ENCODE results near the gene CPEB4. TPM values are rescaled to one million over a fixed set of nuclear protein-coding genes. Genes with fewer than 3 reads are reported as not detected.

Gene CPEB4
- 19.5 TPM for total RNA-seq (ENCODE audit: unreplicated experiment)
- long read RNA-seq = 0 reads

GRCh38 chr5:173887610-173888472 lies at the start of gene CPEB4:
CPEB4 (plus strand) TSS chr5:173888349; CDS start chr5:173889734, 1,385 bp downstream.
- Mint-ChIP-seq H3K9me3 (ENCODE audit: unreplicated experiment) (no peaks in the 10 kb centered on the region), H3K27ac (ENCODE audit: unreplicated experiment) (peak within 1 kb of the TSS; percentile 100), H3K4me1 (ENCODE audit: unreplicated experiment) (peaks cover 24% of the 10 kb centered on the region), H3K4me3 (ENCODE audit: unreplicated experiment) (peak within 1 kb of the TSS; percentile 96), H3K36me3 (ENCODE audit: low read depth, unreplicated experiment) (no peaks in the 10 kb centered on the region), H3K27me3 (ENCODE audit: unreplicated experiment) (peaks cover 6% of the 10 kb centered on the region)
- DNase-seq (ENCODE audit: low spot score) = peak; percentile 94
- no peak for TF ChIP-seq CTCF (IDR thresholded peaks at IDR 0.05; ENCODE audit: unreplicated experiment)

- Mint-ChIP-seq H3K9me3 (ENCODE audit: unreplicated experiment) (no peaks in the 10 kb centered on the region), H3K4me1 (ENCODE audit: unreplicated experiment) (peaks cover 6% of the 10 kb centered on the region), H3K36me3 (ENCODE audit: low read depth, unreplicated experiment) (no peaks in the 10 kb centered on the region), H3K27me3 (ENCODE audit: unreplicated experiment) (peaks cover 2% of the 10 kb centered on the region), H3K4me3 (ENCODE audit: unreplicated experiment) (no peak overlapping the region), H3K27ac (ENCODE audit: unreplicated experiment) (no peak overlapping the region)
- no peak for TF ChIP-seq CTCF (IDR thresholded peaks at IDR 0.05; ENCODE audit: unreplicated experiment)
- no peak for DNase-seq (ENCODE audit: low spot score)
Observed at GRCh38 chr5:173839117-173839713, 48.9 kb upstream of the CPEB4 start.

- H3K36me3 Mint-ChIP-seq (ENCODE audit: low read depth, unreplicated experiment) = no peaks in the 10 kb centered on the region
- H3K9me3 Mint-ChIP-seq (ENCODE audit: unreplicated experiment) = no peaks in the 10 kb centered on the region
- H3K4me1 Mint-ChIP-seq (ENCODE audit: unreplicated experiment) = peaks cover under 1% of the 10 kb centered on the region
- no peak overlapping the region for H3K4me3 Mint-ChIP-seq (ENCODE audit: unreplicated experiment)
- H3K27me3 Mint-ChIP-seq (ENCODE audit: unreplicated experiment) = peaks cover 2% of the 10 kb centered on the region
- no peak overlapping the region for H3K27ac Mint-ChIP-seq (ENCODE audit: unreplicated experiment)
- no peak for TF ChIP-seq CTCF (IDR thresholded peaks at IDR 0.05; ENCODE audit: unreplicated experiment)
- no peak for DNase-seq (ENCODE audit: low spot score)
Observed at GRCh38 chr5:173840111-173840983, 47.8 kb upstream of the CPEB4 start.

GRCh38 chr5:173841710-173842109 lies 46.4 kb upstream of the CPEB4 start:
- TF ChIP-seq CTCF (IDR thresholded peaks at IDR 0.05; ENCODE audit: unreplicated experiment) = no peak
- DNase-seq (ENCODE audit: low spot score) = no peak
- Mint-ChIP-seq H3K4me1 (ENCODE audit: unreplicated experiment) (no peaks in the 10 kb centered on the region), H3K27ac (ENCODE audit: unreplicated experiment) (no peak overlapping the region), H3K9me3 (ENCODE audit: unreplicated experiment) (no peaks in the 10 kb centered on the region), H3K4me3 (ENCODE audit: unreplicated experiment) (no peak overlapping the region), H3K27me3 (ENCODE audit: unreplicated experiment) (peaks cover 2% of the 10 kb centered on the region), H3K36me3 (ENCODE audit: low read depth, unreplicated experiment) (no peaks in the 10 kb centered on the region)

All from endothelial cell (in vitro differentiated cells).